ENCODE measurements around the gene FDXACB1. TPM values are rescaled to one million over a fixed set of nuclear protein-coding genes. Genes with fewer than 3 reads are reported as not detected.

FDXACB1 gene
- total and polyA plus RNA-seq, 9 of the 15 experiments (the other 6 are each of a cell fraction or from before 2014, with no cell fraction given), result 3.2 to 7.5 (median 5.3) TPM

DNA sequence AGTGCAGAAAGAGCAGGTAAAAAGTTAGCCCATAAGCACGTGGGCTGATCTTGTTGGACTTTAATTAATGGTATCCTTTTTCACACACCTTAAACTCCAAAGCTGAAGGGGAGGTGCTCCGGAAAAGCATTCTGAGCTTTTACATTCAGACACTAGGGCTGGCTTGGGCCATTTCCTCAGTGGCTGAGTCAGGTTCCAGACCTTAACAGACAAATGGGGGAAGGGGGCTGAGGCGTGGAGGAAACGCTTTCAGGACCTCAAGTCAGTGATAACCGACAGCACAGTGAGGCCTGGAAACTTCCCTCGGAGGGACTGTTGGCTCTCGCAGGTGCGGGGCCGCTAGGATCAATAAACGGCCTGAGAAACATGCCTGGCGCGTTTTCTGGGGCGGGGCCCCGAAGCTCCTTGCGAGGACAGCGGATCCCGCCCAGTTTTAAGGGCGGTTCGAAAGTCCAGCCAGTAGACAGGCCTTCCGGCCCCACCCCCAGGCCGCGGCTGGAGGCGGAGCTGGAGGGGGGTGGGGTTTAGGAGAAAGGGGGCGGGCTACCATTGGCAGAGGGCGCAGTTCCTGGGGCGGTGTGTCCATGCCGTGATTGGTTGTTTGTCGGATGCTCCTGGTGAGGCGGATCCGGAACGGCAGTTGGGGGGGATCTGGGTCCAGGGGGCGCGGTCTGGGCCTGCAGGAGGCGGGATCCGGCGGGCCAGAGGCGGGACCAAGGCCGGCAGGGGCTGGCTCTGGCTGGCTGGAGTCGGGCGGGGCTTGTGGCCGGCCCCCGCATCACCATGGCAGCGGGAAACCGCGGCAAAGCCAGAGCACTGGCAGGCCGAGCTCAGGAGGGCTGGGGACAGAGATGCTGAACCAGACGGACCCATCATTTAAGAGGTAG is 47.8 kb upstream of the FDXACB1 start (continued):
- TF ChIP-seq RAD21 (CRISPR knock-in tag; conservative IDR thresholded peaks at IDR 0.05 in 1 of 2, IDR thresholded peaks at IDR 0.05 in 1 of 2) (peak in 1 of 2 experiments; percentile 16; a peak in 1 of 4 replicates), POLR2AphosphoS2 (IDR thresholded peaks at IDR 0.05; ENCODE audit: low read length) (peak; percentile 60; the same call in 1 of the 2 replicates), FOXK2 (conservative IDR thresholded peaks at IDR 0.05 in 1 of 2, IDR thresholded peaks at IDR 0.05 in 1 of 2; ENCODE audit: low read depth in 2 of 2) (peak; percentile 49 to 79; a peak in 3 of 4 replicates), KLF16 (IDR thresholded peaks at IDR 0.05) (peak; percentile 99), TSC22D4 (tag; IDR thresholded peaks at IDR 0.05) (no peak), ATF7 (IDR thresholded peaks at IDR 0.05) (peak; percentile 52; the same call in 1 of the 2 replicates), PTBP1 (IDR thresholded peaks at IDR 0.05; ENCODE audit: low read depth, low read length) (no peak), ZBTB17 (CRISPR knock-in tag; IDR thresholded peaks at IDR 0.05) (0 out of 2 replicates have a peak, but pooled peaks have one; percentile 61), ZNF444 (CRISPR knock-in tag; IDR thresholded peaks at IDR 0.05) (0 out of 2 replicates have a peak, but pooled peaks have one; percentile 16), WHSC1 (IDR thresholded peaks at IDR 0.05; ENCODE audit: low read length) (no peak), HBP1 (CRISPR knock-in tag; IDR thresholded peaks at IDR 0.05) (peak; percentile 86; the same call in 1 of the 2 replicates), CXXC5 (CRISPR knock-in tag; IDR thresholded peaks at IDR 0.05) (peak; percentile 71), STAT5B (CRISPR knock-in tag; IDR thresholded peaks at IDR 0.05) (no peak), ZNF436 (CRISPR knock-in tag; IDR thresholded peaks at IDR 0.05) (no peak), TRIM28 (IDR thresholded peaks at IDR 0.05) (peak; percentile 68; the same call in 1 of the 2 replicates), ZNF146 (CRISPR knock-in tag; IDR thresholded peaks at IDR 0.05; ENCODE audit: unreplicated experiment) (no peak), ZBED1 (IDR thresholded peaks at IDR 0.05) (no peak), EWSR1 (IDR thresholded peaks at IDR 0.05; ENCODE audit: borderline replicate concordance, low read depth, partially characterized antibody) (no peak)
- TF ChIP-seq, protein P1, sequence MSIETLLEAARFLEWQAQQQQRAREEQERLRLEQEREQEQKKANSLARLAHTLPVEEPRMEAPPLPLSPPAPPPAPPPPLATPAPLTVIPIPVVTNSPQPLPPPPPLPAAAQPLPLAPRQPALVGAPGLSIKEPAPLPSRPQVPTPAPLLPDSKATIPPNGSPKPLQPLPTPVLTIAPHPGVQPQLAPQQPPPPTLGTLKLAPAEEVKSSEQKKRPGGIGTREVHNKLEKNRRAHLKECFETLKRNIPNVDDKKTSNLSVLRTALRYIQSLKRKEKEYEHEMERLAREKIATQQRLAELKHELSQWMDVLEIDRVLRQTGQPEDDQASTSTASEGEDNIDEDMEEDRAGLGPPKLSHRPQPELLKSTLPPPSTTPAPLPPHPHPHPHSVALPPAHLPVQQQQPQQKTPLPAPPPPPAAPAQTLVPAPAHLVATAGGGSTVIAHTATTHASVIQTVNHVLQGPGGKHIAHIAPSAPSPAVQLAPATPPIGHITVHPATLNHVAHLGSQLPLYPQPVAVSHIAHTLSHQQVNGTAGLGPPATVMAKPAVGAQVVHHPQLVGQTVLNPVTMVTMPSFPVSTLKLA (conservative IDR thresholded peaks at IDR 0.05), result peak in 1 of 2 experiments; percentile 60; a peak in 2 of 4 replicates
- TF ChIP-seq, protein P2, sequence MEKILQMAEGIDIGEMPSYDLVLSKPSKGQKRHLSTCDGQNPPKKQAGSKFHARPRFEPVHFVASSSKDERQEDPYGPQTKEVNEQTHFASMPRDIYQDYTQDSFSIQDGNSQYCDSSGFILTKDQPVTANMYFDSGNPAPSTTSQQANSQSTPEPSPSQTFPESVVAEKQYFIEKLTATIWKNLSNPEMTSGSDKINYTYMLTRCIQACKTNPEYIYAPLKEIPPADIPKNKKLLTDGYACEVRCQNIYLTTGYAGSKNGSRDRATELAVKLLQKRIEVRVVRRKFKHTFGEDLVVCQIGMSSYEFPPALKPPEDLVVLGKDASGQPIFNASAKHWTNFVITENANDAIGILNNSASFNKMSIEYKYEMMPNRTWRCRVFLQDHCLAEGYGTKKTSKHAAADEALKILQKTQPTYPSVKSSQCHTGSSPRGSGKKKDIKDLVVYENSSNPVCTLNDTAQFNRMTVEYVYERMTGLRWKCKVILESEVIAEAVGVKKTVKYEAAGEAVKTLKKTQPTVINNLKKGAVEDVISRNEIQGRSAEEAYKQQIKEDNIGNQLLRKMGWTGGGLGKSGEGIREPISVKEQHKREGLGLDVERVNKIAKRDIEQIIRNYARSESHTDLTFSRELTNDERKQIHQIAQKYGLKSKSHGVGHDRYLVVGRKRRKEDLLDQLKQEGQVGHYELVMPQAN (IDR thresholded peaks at IDR 0.05; ENCODE audit: borderline replicate concordance), result 0 out of 2 replicates have a peak, but pooled peaks have one; percentile 22
- TF ChIP-seq, protein P3, sequence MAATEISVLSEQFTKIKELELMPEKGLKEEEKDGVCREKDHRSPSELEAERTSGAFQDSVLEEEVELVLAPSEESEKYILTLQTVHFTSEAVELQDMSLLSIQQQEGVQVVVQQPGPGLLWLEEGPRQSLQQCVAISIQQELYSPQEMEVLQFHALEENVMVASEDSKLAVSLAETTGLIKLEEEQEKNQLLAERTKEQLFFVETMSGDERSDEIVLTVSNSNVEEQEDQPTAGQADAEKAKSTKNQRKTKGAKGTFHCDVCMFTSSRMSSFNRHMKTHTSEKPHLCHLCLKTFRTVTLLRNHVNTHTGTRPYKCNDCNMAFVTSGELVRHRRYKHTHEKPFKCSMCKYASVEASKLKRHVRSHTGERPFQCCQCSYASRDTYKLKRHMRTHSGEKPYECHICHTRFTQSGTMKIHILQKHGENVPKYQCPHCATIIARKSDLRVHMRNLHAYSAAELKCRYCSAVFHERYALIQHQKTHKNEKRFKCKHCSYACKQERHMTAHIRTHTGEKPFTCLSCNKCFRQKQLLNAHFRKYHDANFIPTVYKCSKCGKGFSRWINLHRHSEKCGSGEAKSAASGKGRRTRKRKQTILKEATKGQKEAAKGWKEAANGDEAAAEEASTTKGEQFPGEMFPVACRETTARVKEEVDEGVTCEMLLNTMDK (IDR thresholded peaks at IDR 0.05; ENCODE audit: borderline replicate concordance, insufficient read depth, low read depth, low read length, poor library complexity, severe bottlenecking), result no peak

Data from K562 (cell line).